Heart right ventricle (tissue), 16 donors: ENCODE measurements around the gene AIF1L. TPM values are rescaled to one million over a fixed set of nuclear protein-coding genes. Genes with fewer than 3 reads are reported as not detected.

Experiments
- ATAC-seq, 8 donors: fragments of 200-7000 bp; cut with Tn5 transposase; one replicate each; pipeline ENCODE4 v1.9.1; 2020; ENCODE audit warnings: mild to moderate bottlenecking in 8 of 8, moderate library complexity in 8 of 8, moderate number of reproducible peaks in 1 of 8
- DNase-seq, 2 donors: peaks; one replicate each; pipeline ENCODE4 v3.0.0-alpha.2; 2020
- H3K27ac ChIP-seq, 10 donors: fragments of 200-600 bp; sonication (generic) in 2 of 10; one replicate each; pipeline versions ENCODE4 v1.5.0 to v1.8.0; 2020 to 2022; ENCODE audit warnings: mild to moderate bottlenecking in 3 of 10
- H3K27me3 ChIP-seq, 7 donors: fragments of 200-600 bp; one replicate each; pipeline ENCODE4 v1.8.0; 2021 to 2022; ENCODE audit warnings: mild to moderate bottlenecking in 2 of 7
- H3K36me3 ChIP-seq, 9 donors: fragments of 200-600 bp; sonication (generic) in 1 of 9; one replicate each; pipeline versions ENCODE4 v1.5.0 to v1.8.0; 2020 to 2022; ENCODE audit warnings: mild to moderate bottlenecking in 2 of 9
- H3K4me1 ChIP-seq, 9 donors: fragments of 200-600 bp; sonication (generic) in 1 of 9; one replicate each; pipeline versions ENCODE4 v1.5.0 to v1.8.0; 2020 to 2022; ENCODE audit warnings: mild to moderate bottlenecking in 4 of 9
- H3K4me3 ChIP-seq, 10 donors: fragments of 200-600 bp; sonication (generic) in 2 of 10; one replicate each; pipeline versions ENCODE4 v1.5.0 to v1.8.0; 2020 to 2022; ENCODE audit warnings: mild to moderate bottlenecking in 7 of 10, moderate library complexity in 2 of 10
- H3K9me3 ChIP-seq, 11 donors: fragments of 200-600 bp in 10 of 11; sonication (generic) in 2 of 11; one replicate each; pipeline versions ENCODE4 v1.5.0 to v1.8.0; 2013 to 2022; ENCODE audit warnings: mild to moderate bottlenecking in 2 of 11, control low read depth in 1 of 11, moderate library complexity in 1 of 11
- CTCF ChIP-seq, 9 donors: fragments of 200-600 bp; sonication (generic) in 2 of 9; IDR thresholded peaks; one replicate each; pipeline versions ENCODE4 v1.5.0 to v1.8.0; 2021 to 2022; ENCODE audit warnings: antibody characterized with exemption in 9 of 9, mild to moderate bottlenecking in 5 of 9, moderate library complexity in 1 of 9
- WGBS, 2 donors: extraction: QIAGEN DNeasy Blood & Tissue Kit; methylation state at CpG; one replicate each; pipeline ENCODE4 v1.1.7; 2013; ENCODE audit warnings: inconsistent platforms in 1 of 2; 5-methylcytosine and 5-hydroxymethylcytosine counted together
- intact Hi-C, 10 donors: fragments of 100-400 bp; cut with DNase I; formaldehyde crosslinking; loops; one replicate each; pipeline versions ENCODE4 v1.11.1 to v1.14.2; 2022
- polyA plus RNA-seq, 2 donors: library from polyadenylated mRNA; stranded (reverse); fragments of 200-250 nt; gene quantifications; one replicate each; pipeline ENCODE4 v1.2.3, GENCODE V29; 2013
- total RNA-seq, 10 donors: library from RNA; stranded (reverse); fragmentation: NEBNext Ultra II Directional in 3 of 10; extraction: Animal tissue kit (Norgen Biotek cat#: 25700) in 3 of 10; gene quantifications; one replicate each; pipeline versions ENCODE4 v1.2.1 to v1.2.4, GENCODE V29; 2021 to 2023
- donor health status: Arrhythmogenic right ventricular cardiomyopathy.
- donor health status: ischemic (EF 13 %, LVEDD 7.1; RV severe dilation, severe dysfunction).
- donor health status: healthy with polysubstance abuse.
- donor health status: DM: no; HTN: yes; CAD: no.
- donor health status: DM: no; HTN: no; CAD: no.
- donor health status: ischemic (EF 25% LVEDD 6.9; RV normal size, moderate dysfunction).
- donor health status: ischemic (EF 25% LVEDD 5.7; RV mildly dilated, moderate dysfunction).
- donor health status: healthy.
- donor health status: DM: yes; HTN: yes; CAD: no.
- donor health status: Ischemic cardiomyopathy.
- donor health status: ischemic (EF 35%, LVEDD 5.7; RV mildly dilated, moderate dysfunction).
- donor health status: nonischemic (EF 11% LVEDD 7.7; RV severe dilation, severe dysfunction).
- donor health status: DM: yes; HTN: yes; CAD: no.
- donor health status: PGD.
- donor health status: ischemic (EF 29% LVEDD 5.4; RV normal size, mild dysfunction).
- donor health status: nonischemic (EF 23%, LVEDD 6.1; RV moderate dilation, normal function).

The AIF1L gene
- total and polyA plus RNA-seq, 12 donors = 9.6 to 93.2 (median 15.4) TPM

GRCh38 chr9:131095666-131096268, 564 bp upstream of the AIF1L start:
- intact Hi-C loops = no loop called here
- H3K36me3 ChIP-seq = no peaks in the 10 kb centered on the region
- H3K27ac ChIP-seq = peak overlapping the region in 7 of 10 donors; percentile 57 to 86 (median 81)
- peaks cover 6 to 49% (median 25%) of the 10 kb centered on the region in 9 donors for H3K4me1 ChIP-seq
- TF ChIP-seq CTCF (IDR thresholded peaks at IDR 0.05) = peak in 1 of 9 donors; percentile 12
- ATAC-seq (no peak), DNase-seq (no peak)
- peaks cover 0 to 52% (median 37%) of the 10 kb centered on the region in 7 donors for H3K27me3 ChIP-seq
- 32 to 35% methylated on average over 16 of the region's 16 CpGs for WGBS, 2 donors
- no peaks in the 10 kb centered on the region for H3K9me3 ChIP-seq
- H3K4me3 ChIP-seq = peak overlapping the region; percentile 47 to 83 (median 65)

- Histone ChIP-seq H3K27me3 (peaks cover 0 to 47% (median 37%) of the 10 kb centered on the region in 7 donors), H3K4me3 (peak overlapping the region; percentile 47 to 83 (median 65)), H3K9me3 (no peaks in the 10 kb centered on the region), H3K4me1 (peaks cover 9 to 62% (median 28%) of the 10 kb centered on the region in 9 donors), H3K27ac (peak overlapping the region in 9 of 10 donors; percentile 13 to 86 (median 80)), H3K36me3 (no peaks in the 10 kb centered on the region)
- 24 to 28% methylated on average over 19 of the region's 19 CpGs for WGBS, 2 donors
- ATAC-seq (peak in 2 of 8 donors; percentile 3 to 5), DNase-seq (no peak)
- no peak for TF ChIP-seq CTCF (IDR thresholded peaks at IDR 0.05)
- intact Hi-C loops = no loop called here
These were observed 1.0 kb downstream of the AIF1L start for GRCh38 chr9:131097126-131097947.

GRCh38 chr9:131097948-131098278, 1.6 kb downstream of the AIF1L start:
- Histone ChIP-seq H3K4me1 (peaks cover 9 to 68% (median 34%) of the 10 kb centered on the region in 9 donors), H3K9me3 (no peaks in the 10 kb centered on the region), H3K36me3 (no peaks in the 10 kb centered on the region), H3K27ac (peak overlapping the region in 8 of 10 donors; percentile 6 to 86 (median 80)), H3K4me3 (peak overlapping the region in 9 of 10 donors; percentile 47 to 83 (median 66)), H3K27me3 (peaks cover 0 to 47% (median 37%) of the 10 kb centered on the region in 7 donors)
- intact Hi-C loops = no loop called here
- TF ChIP-seq CTCF (IDR thresholded peaks at IDR 0.05) = no peak
- WGBS, 2 donors = 64 to 72% methylated on average over 8 of the region's 8 CpGs
- ATAC-seq = peak in 6 of 8 donors; percentile 14 to 53 (median 24)
- peak; percentile 37 to 76 for DNase-seq

GRCh38 chr9:131098391-131099101, 2.2 kb downstream of the AIF1L start:
- TF ChIP-seq CTCF (IDR thresholded peaks at IDR 0.05) = no peak
- intact Hi-C loops = no loop called here
- Histone ChIP-seq H3K4me3 (peak overlapping the region in 9 of 10 donors; percentile 47 to 83 (median 66)), H3K27me3 (peaks cover 0 to 47% (median 37%) of the 10 kb centered on the region in 7 donors), H3K9me3 (no peaks in the 10 kb centered on the region), H3K4me1 (peaks cover 9 to 75% (median 36%) of the 10 kb centered on the region in 9 donors), H3K27ac (peak overlapping the region in 8 of 10 donors; percentile 6 to 86 (median 80)), H3K36me3 (no peaks in the 10 kb centered on the region)
- 71 to 77% methylated on average over 13 of the region's 13 CpGs for WGBS, 2 donors
- peak in 3 of 8 donors; percentile 2 to 24 (median 6) for ATAC-seq
- DNase-seq = peak; percentile 27 to 54
